NCI-H146 (cell line): ENCODE data around the gene RIC1.
A peak's percentile ranks its signal among the peaks of the same experiment; 100 is the strongest.
"Not testable (repeated sequence)": the region's sequence is repeated elsewhere in the genome, so short reads cannot be mapped to it uniquely, and the experiment has no call there.

ENCODE experiments used
- DNase-seq: peaks from one replicate; lab custom pipeline; 2025; lab: John Stamatoyannopoulos, UW

The RIC1 gene

DNA sequence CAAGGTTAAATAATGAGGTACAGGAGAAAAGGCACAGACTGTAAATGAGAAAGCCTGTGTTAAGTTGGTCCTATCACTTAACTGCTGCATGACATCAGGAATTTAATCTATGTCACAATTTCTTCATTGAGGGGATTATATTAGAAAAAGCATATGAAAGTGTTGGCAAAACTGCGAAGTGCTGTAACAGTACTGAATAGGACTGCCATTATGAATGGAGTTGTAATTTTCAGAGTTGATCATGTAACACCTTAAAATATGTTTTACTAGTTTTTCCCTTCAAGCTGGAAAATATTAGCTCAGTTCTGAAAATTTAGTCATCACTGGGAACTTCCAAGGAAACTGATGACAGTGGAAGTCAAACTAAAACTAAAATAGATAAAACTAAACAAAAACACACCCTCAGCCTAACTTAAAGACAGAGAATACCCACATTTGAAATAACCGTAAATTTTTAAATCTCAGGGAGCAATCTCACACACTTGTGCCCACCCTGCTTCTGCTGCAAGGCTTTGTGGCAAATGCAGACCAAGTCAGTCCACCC is 158.9 kb downstream of the RIC1 start:
- no peak for DNase-seq

DNA sequence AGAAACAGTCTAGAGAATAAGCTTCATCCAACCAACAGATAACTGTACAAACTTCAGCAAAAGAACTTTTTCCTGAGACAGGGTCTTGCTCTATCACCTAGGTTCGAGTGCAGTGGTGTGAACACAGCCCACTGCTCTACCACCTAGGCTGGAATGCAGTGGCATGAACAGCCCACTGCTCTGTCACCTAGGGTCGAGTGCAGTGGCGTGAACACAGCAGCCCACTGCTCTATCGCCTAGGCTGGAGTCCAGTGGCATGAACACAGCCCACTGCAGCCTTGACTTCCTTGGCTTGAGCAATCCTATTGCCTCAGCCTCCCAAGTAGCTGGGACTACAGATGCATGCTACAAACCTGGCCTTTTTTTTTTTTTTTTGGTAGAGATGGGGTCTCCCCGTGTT is 160.6 kb downstream of the RIC1 start:
- DNase-seq = no peak

DNA sequence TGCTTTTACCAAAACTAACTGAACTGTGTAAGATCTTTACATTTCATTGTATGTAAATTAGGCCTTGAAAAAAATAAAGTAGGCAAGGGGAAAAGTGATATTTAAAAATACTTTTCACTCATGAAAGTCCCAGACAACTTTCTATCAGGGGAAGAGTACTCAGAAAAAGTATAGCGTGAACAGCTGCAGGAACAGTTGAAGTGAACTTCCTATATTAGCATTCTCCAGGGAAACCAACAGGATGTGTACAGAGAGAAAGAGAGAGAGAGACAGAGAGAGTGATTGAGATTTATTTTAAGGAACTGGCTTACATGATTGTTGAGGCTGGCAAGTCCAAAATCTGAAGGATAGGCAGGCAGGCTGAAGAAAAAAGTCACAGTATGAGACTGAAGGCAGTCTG is 162.0 kb downstream of the RIC1 start:
- no peak for DNase-seq

- no peak for DNase-seq
Measured at GRCh38 chr9:5791870-5792269, 163.0 kb downstream of the RIC1 start.

DNA sequence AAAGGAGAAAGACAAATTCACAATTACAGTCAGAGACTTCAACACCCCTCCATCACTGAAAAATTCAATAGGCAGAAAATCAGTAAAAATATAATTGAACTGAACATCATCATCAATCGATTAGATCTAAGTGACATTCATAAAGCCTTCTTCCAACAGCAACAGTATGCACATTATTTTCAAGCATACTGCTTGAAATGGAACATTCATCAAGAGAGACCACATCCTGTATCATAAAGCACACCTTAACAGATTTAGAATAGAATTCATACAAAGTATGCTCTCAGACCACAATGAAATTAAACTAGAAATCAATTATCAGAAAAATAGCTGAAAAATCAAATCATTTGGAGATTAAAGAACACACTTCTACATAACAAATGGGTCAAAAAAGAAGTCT is 164.9 kb downstream of the RIC1 start:
- DNase-seq = no peak

GRCh38 chr9:5796298-5796697 is 167.4 kb downstream of the RIC1 start:
- no peak for DNase-seq

DNA sequence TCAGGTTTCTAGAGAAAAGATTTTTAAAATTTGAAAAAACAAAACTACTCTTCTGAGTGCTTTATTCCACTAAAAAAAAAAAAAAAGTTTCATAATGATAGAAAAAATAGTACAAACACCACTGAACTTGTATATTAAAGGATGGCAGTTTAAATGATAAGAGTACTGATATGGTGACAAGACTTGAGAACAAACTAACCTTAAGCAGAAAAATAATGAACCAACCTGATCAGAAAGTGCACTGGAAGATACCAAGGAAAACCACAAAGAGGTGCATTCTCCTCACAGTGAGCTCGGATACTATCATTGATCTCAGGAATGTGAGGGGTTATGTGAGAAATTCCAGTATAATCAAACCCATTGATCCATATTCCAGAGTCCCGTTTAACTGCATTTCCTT is 169.7 kb downstream of the RIC1 start:
- DNase-seq = no peak

GRCh38 chr9:5799314-5799713 is 170.4 kb downstream of the RIC1 start:
- DNase-seq = peak; percentile 33

- DNase-seq = not testable (repeated sequence)
Measured at GRCh38 chr9:5800378-5800777, 171.5 kb downstream of the RIC1 start.

DNA sequence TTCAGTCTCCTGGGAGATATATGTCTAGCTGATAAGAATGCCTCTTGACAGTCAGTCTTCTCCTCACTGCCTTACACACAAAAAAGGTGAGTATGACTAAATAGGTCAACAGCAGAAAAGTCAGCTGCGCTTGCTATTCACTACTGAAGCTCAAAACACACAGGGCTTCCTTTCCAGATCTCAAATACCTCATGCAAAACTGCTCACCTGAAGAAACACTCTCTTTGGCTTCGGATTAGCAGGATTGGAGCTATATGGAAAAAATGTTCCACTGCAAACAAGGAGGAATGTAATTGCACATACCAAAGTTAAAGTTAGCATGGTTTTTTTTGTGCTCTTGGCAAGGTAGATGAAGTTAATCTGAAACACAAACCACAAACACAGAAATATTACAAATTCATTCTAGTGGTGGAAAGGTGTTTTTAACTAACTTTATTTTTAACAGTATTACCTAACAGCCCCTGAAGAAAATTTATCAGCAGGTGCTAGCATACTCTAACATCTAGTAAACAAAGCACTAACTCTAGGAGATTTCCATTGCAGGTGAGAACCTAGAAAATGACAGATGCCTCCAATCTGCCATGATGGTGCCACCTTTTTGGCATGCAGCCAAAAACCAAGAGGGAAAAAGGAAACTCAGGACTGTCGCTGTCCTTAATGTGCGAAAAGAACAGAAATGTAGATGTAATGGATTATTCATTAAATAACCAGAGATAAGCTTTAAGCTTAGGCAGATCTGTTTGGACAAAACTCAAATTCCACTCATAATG is 172.2 kb downstream of the RIC1 start:
- peak; percentile 19 for DNase-seq

DNA sequence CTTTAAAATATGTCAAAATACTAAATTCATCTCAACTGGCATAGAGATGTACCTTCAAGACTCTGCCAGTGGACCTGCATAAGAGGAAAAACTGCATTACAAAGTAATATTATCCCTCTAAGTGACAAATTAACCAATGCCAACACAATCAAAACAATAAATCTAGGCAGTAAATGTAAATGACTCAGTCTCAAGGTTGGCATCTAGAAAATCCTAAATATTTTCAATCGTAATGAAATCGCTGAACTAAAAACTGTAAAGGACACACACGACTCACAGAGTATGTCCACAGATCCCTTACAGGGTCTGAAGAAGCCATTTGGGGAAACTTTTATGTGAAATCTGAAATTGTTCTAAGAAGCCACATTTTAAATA is 172.8 kb downstream of the RIC1 start:
- DNase-seq = no peak

GRCh38 chr9:5805478-5805877 is 176.6 kb downstream of the RIC1 start:
- DNase-seq = no peak

DNA sequence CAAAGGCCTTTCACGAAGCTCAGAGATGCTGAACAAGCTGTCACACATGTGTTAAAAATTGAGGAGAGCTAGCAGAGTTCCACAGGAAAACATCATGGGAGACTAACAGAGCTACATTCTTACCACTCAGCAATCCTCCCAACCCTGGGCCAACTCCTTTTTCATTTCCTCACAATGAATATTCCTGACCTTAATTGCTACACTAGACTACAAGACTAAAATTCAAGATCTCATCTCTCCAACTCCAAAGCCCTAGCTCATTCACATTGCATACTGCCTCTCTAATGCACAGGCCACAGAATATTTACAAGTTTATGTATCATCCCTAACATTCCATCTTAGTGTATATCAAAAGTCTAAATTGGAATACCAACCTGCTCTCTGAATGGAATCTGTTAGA is 182.8 kb downstream of the RIC1 start:
- DNase-seq = no peak

GRCh38 chr9:5813824-5814223 is 184.9 kb downstream of the RIC1 start:
- DNase-seq = no peak

DNA sequence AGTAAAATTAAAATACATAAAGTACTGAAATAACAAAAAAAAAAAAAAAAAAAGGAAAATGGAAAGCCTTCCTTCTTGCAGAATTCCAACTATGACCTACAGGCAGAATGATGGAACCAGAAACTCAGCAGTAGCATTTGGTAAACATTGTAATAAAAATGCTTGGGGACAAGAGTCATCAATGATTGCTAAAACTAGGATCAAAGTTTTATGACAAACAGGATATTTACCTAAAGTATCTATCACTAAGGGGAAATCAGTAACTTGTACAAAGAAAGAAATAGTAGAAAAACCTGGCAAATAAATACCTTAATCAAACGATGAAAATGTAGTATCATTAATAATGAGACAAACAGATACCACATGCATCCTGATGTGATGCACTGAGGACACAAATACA is 186.6 kb downstream of the RIC1 start:
- no peak for DNase-seq

DNA sequence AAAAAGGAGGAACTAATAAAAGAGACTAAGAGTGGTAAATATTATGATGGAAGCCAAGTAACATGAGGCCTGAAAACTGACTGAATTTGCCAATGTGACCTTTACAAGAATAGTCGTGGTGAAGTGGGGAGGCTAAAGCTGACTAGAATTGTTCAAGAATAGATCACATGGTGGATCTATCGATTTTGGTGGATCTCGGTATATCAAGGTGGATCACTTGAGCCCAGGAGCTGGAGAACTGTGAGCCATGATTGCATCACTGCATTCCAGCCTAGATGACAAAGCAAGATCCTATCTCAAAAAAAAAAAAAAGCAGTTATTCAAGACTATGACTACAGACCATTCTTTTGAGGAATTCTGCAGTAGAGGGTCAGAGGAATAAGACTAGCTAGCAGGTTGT is 189.0 kb downstream of the RIC1 start:
- no peak for DNase-seq

GRCh38 chr9:5818424-5819142 is 189.7 kb downstream of the RIC1 start:
- no peak for DNase-seq

- DNase-seq = no peak
Measured at GRCh38 chr9:5819174-5819573, 190.3 kb downstream of the RIC1 start.

- DNase-seq = no peak
Measured at GRCh38 chr9:5820425-5820824, 191.5 kb downstream of the RIC1 start.

DNA sequence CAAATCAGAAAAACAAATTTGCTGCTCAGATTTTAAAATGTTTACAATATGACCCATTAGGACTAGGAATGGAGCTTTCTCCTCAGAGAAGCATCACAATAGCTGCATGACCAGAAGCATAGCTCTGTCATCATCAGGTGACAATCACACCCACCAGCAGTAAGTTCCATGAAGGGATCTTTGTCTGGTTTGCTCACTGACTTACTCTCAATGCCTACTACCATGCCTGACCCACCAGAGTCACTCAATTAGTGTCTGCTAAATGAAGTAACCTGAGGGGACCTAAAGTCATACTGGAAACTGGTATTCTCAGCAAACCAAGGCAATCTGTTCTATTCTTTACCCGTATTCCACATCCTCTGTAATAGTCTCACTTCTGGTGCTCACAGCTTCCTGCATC is 196.3 kb downstream of the RIC1 start:
- DNase-seq = no peak
